ENCODE results near the gene AFAP1. TPM values are rescaled to one million over a fixed set of nuclear protein-coding genes. Genes with fewer than 3 reads are reported as not detected.

Gene AFAP1
- total and polyA plus RNA-seq, 2 donors (not counting 1 experiment from before 2014, with no cell fraction given): 0.03 to 0.44 TPM

DNA sequence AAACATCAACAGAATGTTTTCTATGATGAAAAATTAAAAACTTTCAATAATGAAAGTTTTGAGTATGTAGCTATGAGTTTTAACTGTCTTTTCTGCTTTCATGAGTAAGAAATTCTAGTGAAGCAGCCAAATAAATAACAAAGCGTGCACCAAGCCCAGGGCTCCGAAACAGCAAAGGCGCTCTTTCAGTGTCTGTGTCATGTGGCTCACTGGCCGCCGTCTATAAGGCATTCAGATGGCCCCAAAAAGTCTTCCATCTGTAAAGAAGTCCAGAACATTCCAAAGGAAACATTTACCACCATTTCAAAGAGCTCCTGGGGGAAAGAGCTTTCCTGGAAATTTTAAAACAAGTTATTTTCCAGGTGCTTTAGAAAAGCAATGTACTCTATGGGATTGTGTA is 139.9 kb downstream of the AFAP1 start:
- 95% methylated on average over 5 of the region's 5 CpGs for WGBS (ENCODE audit: insufficient coverage)
- POLR2A ChIA-PET: no interaction called here

DNA sequence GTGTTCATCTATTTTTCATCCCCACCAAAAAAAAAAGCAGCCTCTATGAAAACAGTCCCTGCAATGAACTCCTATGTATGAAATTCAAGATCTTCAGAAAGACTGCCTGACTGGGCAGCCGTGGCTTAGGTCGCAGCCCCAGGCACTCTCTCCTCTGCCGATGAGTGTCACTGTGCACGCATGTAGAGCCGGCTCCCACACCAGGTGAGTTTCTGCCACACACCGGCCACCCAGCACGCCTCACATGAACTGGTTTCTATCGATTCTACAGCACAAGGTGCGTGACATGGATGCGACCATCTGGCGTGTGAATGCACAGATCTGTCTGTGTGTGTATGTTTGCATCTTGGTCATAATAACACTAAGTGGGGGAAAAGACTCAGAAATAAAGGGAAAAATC is 140.4 kb downstream of the AFAP1 start:
- H3K9me3 Mint-ChIP-seq (ENCODE audit: insufficient read depth): no peaks in the 10 kb centered on the region
- POLR2A ChIA-PET: no interaction called here
- intact Hi-C loops (cut with micrococcal nuclease): no loop called here

More for the DNA sequence above, 139.9 kb downstream of the AFAP1 start:
- peaks cover 0 to 8% (median 0%) of the 10 kb centered on the region in 3 donors for H3K9me3 ChIP-seq (ENCODE audit: control extremely low read depth in 1 of 3, control insufficient read depth in 2 of 3, insufficient read depth in 1 of 3, low read length in 2 of 3)
- no peak overlapping the region for H2AFZ ChIP-seq (ENCODE audit: insufficient read depth, low read depth, low read length, poor library complexity, severe bottlenecking)
- H3K9ac ChIP-seq (ENCODE audit: low read length): no peak overlapping the region
- intact Hi-C loops (cut with micrococcal nuclease): loop anchor here (5.0 kb wide), 1 partner anchor 1082 kb away; the partner anchor contains the start of gene BLOC1S4
- H3K4me3 ChIP-seq (ENCODE audit: control extremely low read depth in 1 of 5, extremely low read depth in 1 of 5, insufficient read depth in 1 of 5, low read depth in 2 of 5, low read length in 4 of 5): no peak overlapping the region
- Mint-ChIP-seq H3K27me3 (peaks cover 11% of the 10 kb centered on the region), H3K9me3 (ENCODE audit: insufficient read depth) (no peaks in the 10 kb centered on the region), H3K27ac (no peak overlapping the region), H3K4me3 (no peak overlapping the region), H3K4me1 (no peaks in the 10 kb centered on the region)
- H3K27me3 ChIP-seq (replicated peaks in 1 of 4; ENCODE audit: control extremely low read depth in 1 of 4, control insufficient read depth in 3 of 4, insufficient read depth in 4 of 4, low read length in 3 of 4): peaks cover 0 to 3% (median 0%) of the 10 kb centered on the region in 4 experiments
- ATAC-seq (ENCODE audit: low read depth) (no peak), DNase-seq (no peak)
- no peak overlapping the region for H3K27ac ChIP-seq (ENCODE audit: low read length in 2 of 2)
- H4K20me1 ChIP-seq (ENCODE audit: control insufficient read depth, insufficient read depth, low read length, poor library complexity, severe bottlenecking): no peaks in the 10 kb centered on the region
- no peak for TF ChIP-seq EZH2 (IDR thresholded peaks at IDR 0.05; ENCODE audit: borderline replicate concordance, insufficient read depth, low read depth, low read length, poor library complexity, severe bottlenecking)
- TF ChIP-seq, protein P1, sequence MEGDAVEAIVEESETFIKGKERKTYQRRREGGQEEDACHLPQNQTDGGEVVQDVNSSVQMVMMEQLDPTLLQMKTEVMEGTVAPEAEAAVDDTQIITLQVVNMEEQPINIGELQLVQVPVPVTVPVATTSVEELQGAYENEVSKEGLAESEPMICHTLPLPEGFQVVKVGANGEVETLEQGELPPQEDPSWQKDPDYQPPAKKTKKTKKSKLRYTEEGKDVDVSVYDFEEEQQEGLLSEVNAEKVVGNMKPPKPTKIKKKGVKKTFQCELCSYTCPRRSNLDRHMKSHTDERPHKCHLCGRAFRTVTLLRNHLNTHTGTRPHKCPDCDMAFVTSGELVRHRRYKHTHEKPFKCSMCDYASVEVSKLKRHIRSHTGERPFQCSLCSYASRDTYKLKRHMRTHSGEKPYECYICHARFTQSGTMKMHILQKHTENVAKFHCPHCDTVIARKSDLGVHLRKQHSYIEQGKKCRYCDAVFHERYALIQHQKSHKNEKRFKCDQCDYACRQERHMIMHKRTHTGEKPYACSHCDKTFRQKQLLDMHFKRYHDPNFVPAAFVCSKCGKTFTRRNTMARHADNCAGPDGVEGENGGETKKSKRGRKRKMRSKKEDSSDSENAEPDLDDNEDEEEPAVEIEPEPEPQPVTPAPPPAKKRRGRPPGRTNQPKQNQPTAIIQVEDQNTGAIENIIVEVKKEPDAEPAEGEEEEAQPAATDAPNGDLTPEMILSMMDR (IDR thresholded peaks at IDR 0.05): no peak
- H3K4me2 ChIP-seq (replicated peaks; ENCODE audit: low read depth, low read length, poor library complexity, severe bottlenecking): no peak overlapping the region
- CTCF ChIA-PET: interaction anchor here (1.8 kb wide), 1 partner anchor 8 kb away, joined by 4 read pairs; no protein-coding TSS in a partner anchor
- no peaks in the 10 kb centered on the region for H3K4me1 ChIP-seq (ENCODE audit: control insufficient read depth in 2 of 2, insufficient read depth in 2 of 2, low read length in 2 of 2)
- H3K36me3 ChIP-seq (replicated peaks in 1 of 2; ENCODE audit: control extremely low read depth in 1 of 2, control insufficient read depth in 1 of 2, extremely low read depth in 1 of 2, insufficient read depth in 2 of 2, low read length in 1 of 2): no peaks in the 10 kb centered on the region
- H3K79me2 ChIP-seq (ENCODE audit: control insufficient read depth, insufficient read depth, low read length): no peaks in the 10 kb centered on the region

More for the DNA sequence above, 140.4 kb downstream of the AFAP1 start:
- no peak overlapping the region for H3K4me3 ChIP-seq (ENCODE audit: control extremely low read depth in 1 of 5, extremely low read depth in 1 of 5, insufficient read depth in 1 of 5, low read depth in 2 of 5, low read length in 4 of 5)
- Mint-ChIP-seq H3K4me1 (no peaks in the 10 kb centered on the region), H3K4me3 (no peak overlapping the region), H3K27ac (no peak overlapping the region), H3K27me3 (peaks cover 11% of the 10 kb centered on the region)
- H3K27ac ChIP-seq (ENCODE audit: low read length in 2 of 2): no peak overlapping the region
- no peak for TF ChIP-seq EZH2 (IDR thresholded peaks at IDR 0.05; ENCODE audit: borderline replicate concordance, insufficient read depth, low read depth, low read length, poor library complexity, severe bottlenecking)
- TF ChIP-seq, protein P1 (IDR thresholded peaks at IDR 0.05): no peak
- H3K9ac ChIP-seq (ENCODE audit: low read length): no peak overlapping the region
- no peaks in the 10 kb centered on the region for H3K79me2 ChIP-seq (ENCODE audit: control insufficient read depth, insufficient read depth, low read length)
- H2AFZ ChIP-seq (ENCODE audit: insufficient read depth, low read depth, low read length, poor library complexity, severe bottlenecking): no peak overlapping the region
- WGBS (ENCODE audit: insufficient coverage): 99% methylated on average over 8 of the region's 11 CpGs
- H4K20me1 ChIP-seq (ENCODE audit: control insufficient read depth, insufficient read depth, low read length, poor library complexity, severe bottlenecking): no peaks in the 10 kb centered on the region
- DNase-seq (no peak), ATAC-seq (ENCODE audit: low read depth) (no peak)
- no peaks in the 10 kb centered on the region for H3K36me3 ChIP-seq (replicated peaks in 1 of 2; ENCODE audit: control extremely low read depth in 1 of 2, control insufficient read depth in 1 of 2, extremely low read depth in 1 of 2, insufficient read depth in 2 of 2, low read length in 1 of 2)
- H3K4me2 ChIP-seq (replicated peaks; ENCODE audit: low read depth, low read length, poor library complexity, severe bottlenecking): no peak overlapping the region
- peaks cover 0 to 3% (median 0%) of the 10 kb centered on the region in 4 experiments for H3K27me3 ChIP-seq (replicated peaks in 1 of 4; ENCODE audit: control extremely low read depth in 1 of 4, control insufficient read depth in 3 of 4, insufficient read depth in 4 of 4, low read length in 3 of 4)
- CTCF ChIA-PET: interaction anchor here (0.7 to 1.8 kb wide), 2 partner anchors 8 to 593 kb away, joined by 3 to 4 read pairs; no protein-coding TSS in a partner anchor
- peaks cover 0 to 8% (median 0%) of the 10 kb centered on the region in 3 donors for H3K9me3 ChIP-seq (ENCODE audit: control extremely low read depth in 1 of 3, control insufficient read depth in 2 of 3, insufficient read depth in 1 of 3, low read length in 2 of 3)
- no peaks in the 10 kb centered on the region for H3K4me1 ChIP-seq (ENCODE audit: control insufficient read depth in 2 of 2, insufficient read depth in 2 of 2, low read length in 2 of 2)

All from B cell (primary cell).